GM18507 (cell line): Measurements from ENCODE around the gene HTR3C.
"Not testable (repeated sequence)": the region's sequence is repeated elsewhere in the genome, so short reads cannot be mapped to it uniquely, and the experiment has no call there.

Experiments used
- DNase-seq: peaks from one replicate; pipeline ENCODE4 v3.0.0; 2011; ENCODE audit warnings: low read depth; ENCODE audit not compliant: insufficient read length; ENCODE audit errors: extremely low spot score
- FAIRE-seq: peaks from 2 replicates; lab custom pipeline; 2011; peaks lifted over from hg19 to GRCh38; lab: Jason Lieb, UNC

HTR3C gene

GRCh38 chr3:184028275-184028890 is 24.5 kb upstream of the HTR3C start:
- not testable (repeated sequence) for FAIRE-seq, DNase-seq

GRCh38 chr3:184029443-184029842 is 23.4 kb upstream of the HTR3C start:
- FAIRE-seq (no peak), DNase-seq (no peak)

GRCh38 chr3:184030536-184030935 is 22.3 kb upstream of the HTR3C start:
- FAIRE-seq: no peak
- no peak for DNase-seq

- FAIRE-seq (no peak), DNase-seq (no peak)
Measured at GRCh38 chr3:184031187-184031792, 21.6 kb upstream of the HTR3C start, which contains the start of gene HTR3D. Gene HTR3D (plus strand): TSS chr3:184031742. CDS start chr3:184031742, 0 bp downstream.

- no peak for FAIRE-seq
- no peak for DNase-seq
Measured at GRCh38 chr3:184037816-184038215, 15.0 kb upstream of the HTR3C start.

- not testable (repeated sequence) for FAIRE-seq, DNase-seq
Measured at GRCh38 chr3:184038307-184038706, 14.5 kb upstream of the HTR3C start.

GRCh38 chr3:184039414-184039813 is 13.4 kb upstream of the HTR3C start:
- DNase-seq (no peak), FAIRE-seq (no peak)

GRCh38 chr3:184040010-184040409 is 12.8 kb upstream of the HTR3C start:
- DNase-seq: no peak

GRCh38 chr3:184042617-184043016 is 10.2 kb upstream of the HTR3C start:
- DNase-seq (no peak), FAIRE-seq (no peak)

More at GRCh38 chr3:184040010-184040409, 12.8 kb upstream of the HTR3C start:
- FAIRE-seq: no peak

GRCh38 chr3:184045995-184046394 is 6.9 kb upstream of the HTR3C start:
- FAIRE-seq: no peak
- DNase-seq: no peak

- DNase-seq (no peak), FAIRE-seq (no peak)
Measured at GRCh38 chr3:184050217-184050847, 2.5 kb upstream of the HTR3C start.

- DNase-seq: no peak
- no peak for FAIRE-seq
Measured at GRCh38 chr3:184058029-184058428, 5.2 kb downstream of the HTR3C start.

- no peak for FAIRE-seq
- no peak for DNase-seq
Measured at GRCh38 chr3:184059424-184059823, 6.6 kb downstream of the HTR3C start.

- FAIRE-seq (no peak), DNase-seq (no peak)
Measured at GRCh38 chr3:184062637-184063036, 9.8 kb downstream of the HTR3C start.

- DNase-seq: no peak
- no peak for FAIRE-seq
Measured at GRCh38 chr3:184066211-184066610, 13.4 kb downstream of the HTR3C start.

GRCh38 chr3:184067573-184068055 is 14.8 kb downstream of the HTR3C start:
- no peak for FAIRE-seq
- no peak for DNase-seq

GRCh38 chr3:184068344-184068743 is 15.5 kb downstream of the HTR3C start:
- no peak for FAIRE-seq
- no peak for DNase-seq

GRCh38 chr3:184071142-184071541 is 18.3 kb downstream of the HTR3C start:
- not testable (repeated sequence) for DNase-seq, FAIRE-seq

GRCh38 chr3:184073621-184074020 is 20.8 kb downstream of the HTR3C start:
- FAIRE-seq (no peak), DNase-seq (no peak)

GRCh38 chr3:184075901-184076300 is 23.1 kb downstream of the HTR3C start:
- FAIRE-seq (no peak), DNase-seq (no peak)

- FAIRE-seq: no peak
- DNase-seq: no peak
Measured at GRCh38 chr3:184077881-184078280, 25.0 kb downstream of the HTR3C start.
